ENCODE results near the gene NUP153.
"Not testable (repeated sequence)": the region's sequence is repeated elsewhere in the genome, so short reads cannot be mapped to it uniquely, and the experiment has no call there.

Gene NUP153

GRCh38 chr6:17712576-17712975 lies 5.9 kb upstream of the NUP153 start:
- no peak for DNase-seq

GRCh38 chr6:17710331-17710730 lies 3.6 kb upstream of the NUP153 start:
- no peak for DNase-seq

GRCh38 chr6:17709476-17709875 lies 2.8 kb upstream of the NUP153 start:
- no peak for DNase-seq

GRCh38 chr6:17708035-17708434 lies 1.3 kb upstream of the NUP153 start:
- DNase-seq, result not testable (repeated sequence)

- DNase-seq, result no peak
These were observed 586 bp upstream of the NUP153 start for GRCh38 chr6:17707371-17707651.

- DNase-seq, result peak; percentile 79 to 89
These were observed 746 bp downstream of the NUP153 start for GRCh38 chr6:17705778-17706579.

GRCh38 chr6:17705428-17705777 lies 1.3 kb downstream of the NUP153 start:
- DNase-seq, result no peak

GRCh38 chr6:17703256-17703694 lies 3.5 kb downstream of the NUP153 start:
- DNase-seq, result no peak

GRCh38 chr6:17700421-17701416 lies 6.0 kb downstream of the NUP153 start:
- no peak for DNase-seq

- DNase-seq, result no peak
These were observed 14.7 kb downstream of the NUP153 start for GRCh38 chr6:17691925-17692538.

GRCh38 chr6:17688481-17688880 lies 18.2 kb downstream of the NUP153 start:
- no peak for DNase-seq

- no peak for DNase-seq
These were observed 19.6 kb downstream of the NUP153 start for GRCh38 chr6:17687136-17687535.

GRCh38 chr6:17684134-17684533 lies 22.6 kb downstream of the NUP153 start:
- DNase-seq, result no peak

GRCh38 chr6:17683428-17683827 lies 23.3 kb downstream of the NUP153 start:
- DNase-seq, result no peak

- no peak for DNase-seq
These were observed 27.0 kb downstream of the NUP153 start for GRCh38 chr6:17679726-17680125.

GRCh38 chr6:17677602-17678001 lies 29.1 kb downstream of the NUP153 start:
- no peak for DNase-seq

GRCh38 chr6:17673543-17674254 lies 33.0 kb downstream of the NUP153 start:
- no peak for DNase-seq

- no peak for DNase-seq
These were observed 34.5 kb downstream of the NUP153 start for GRCh38 chr6:17672064-17672718.

GRCh38 chr6:17666646-17667045 lies 40.1 kb downstream of the NUP153 start:
- no peak for DNase-seq

GRCh38 chr6:17665132-17665531 lies 41.6 kb downstream of the NUP153 start:
- no peak for DNase-seq

- no peak for DNase-seq
These were observed 43.5 kb downstream of the NUP153 start for GRCh38 chr6:17663226-17663625.

- no peak for DNase-seq
These were observed 44.1 kb downstream of the NUP153 start for GRCh38 chr6:17662585-17662984.
